GM18508 (cell line): Measurements from ENCODE around the gene PLA2G4A.

Source experiments
- ATAC-seq: cut with Tn5 transposase; IDR thresholded peaks from one replicate; pipeline ENCODE4 v1.9.1; 2021; ENCODE audit warnings: moderate number of reproducible peaks; ENCODE audit not compliant: insufficient read depth, unreplicated experiment

The PLA2G4A gene

GRCh38 chr1:186828611-186829454, at the start of gene PLA2G4A:
PLA2G4A (plus strand) TSS chr1:186828949; CDS start chr1:186854355, 25,406 bp downstream.
- ATAC-seq = peak; percentile 70

- ATAC-seq = no peak
These were observed 48.7 kb upstream of the PLA2G4A start for GRCh38 chr1:186780076-186780475.

- no peak for ATAC-seq
These were observed 47.0 kb upstream of the PLA2G4A start for GRCh38 chr1:186781730-186782129.

- ATAC-seq = no peak
These were observed 46.0 kb upstream of the PLA2G4A start for GRCh38 chr1:186782791-186783190.

- no peak for ATAC-seq
These were observed 45.6 kb upstream of the PLA2G4A start for GRCh38 chr1:186783193-186783592.

- ATAC-seq = no peak
These were observed 43.2 kb upstream of the PLA2G4A start for GRCh38 chr1:186785503-186785902.

GRCh38 chr1:186790101-186790500, 38.6 kb upstream of the PLA2G4A start:
- ATAC-seq = no peak

- ATAC-seq = no peak
These were observed 35.7 kb upstream of the PLA2G4A start for GRCh38 chr1:186792870-186793581.

GRCh38 chr1:186793582-186793927, 35.2 kb upstream of the PLA2G4A start:
- no peak for ATAC-seq

GRCh38 chr1:186798960-186799688, 29.6 kb upstream of the PLA2G4A start:
- ATAC-seq = no peak

- peak; percentile 47 for ATAC-seq
These were observed 29.1 kb upstream of the PLA2G4A start for GRCh38 chr1:186799689-186800054.

- no peak for ATAC-seq
These were observed 26.4 kb upstream of the PLA2G4A start for GRCh38 chr1:186802388-186802787.

- no peak for ATAC-seq
These were observed 24.1 kb upstream of the PLA2G4A start for GRCh38 chr1:186804679-186805078.

- no peak for ATAC-seq
These were observed 22.3 kb upstream of the PLA2G4A start for GRCh38 chr1:186806477-186806876.

- ATAC-seq = no peak
These were observed 21.6 kb upstream of the PLA2G4A start for GRCh38 chr1:186807163-186807562.

GRCh38 chr1:186811892-186812291, 16.9 kb upstream of the PLA2G4A start:
- ATAC-seq = no peak

- no peak for ATAC-seq
These were observed 16.2 kb upstream of the PLA2G4A start for GRCh38 chr1:186812570-186812969.

GRCh38 chr1:186813420-186813819, 15.3 kb upstream of the PLA2G4A start:
- ATAC-seq = no peak

- peak; percentile 62 for ATAC-seq
These were observed 9.6 kb upstream of the PLA2G4A start for GRCh38 chr1:186819126-186819525.

GRCh38 chr1:186819563-186819962, 9.2 kb upstream of the PLA2G4A start:
- ATAC-seq = peak; percentile 45
